ENCODE data around the gene KRTAP10-6.
"Not testable (repeated sequence)": the region's sequence is repeated elsewhere in the genome, so short reads cannot be mapped to it uniquely, and the experiment has no call there.

- TF ChIP-seq POLR2A, CTCF (IDR thresholded peaks at IDR 0.05): not testable (repeated sequence)
These were observed 46.4 kb upstream of the KRTAP10-6 start for GRCh38 chr21:44638506-44639330.

Data from body of pancreas (tissue), 4 donors.